HG03457 (cell line): ENCODE measurements around the gene UBE2QL1.

ENCODE experiments used
- ATAC-seq: cut with Tn5 transposase; IDR thresholded peaks from one replicate; pipeline ENCODE4 v1.9.1; 2021; ENCODE audit warnings: moderate number of reproducible peaks; ENCODE audit not compliant: unreplicated experiment

Gene UBE2QL1

GRCh38 chr5:6427694-6428093, 21.0 kb upstream of the UBE2QL1 start:
- no peak for ATAC-seq

GRCh38 chr5:6430418-6431028, 18.1 kb upstream of the UBE2QL1 start:
- ATAC-seq = no peak

GRCh38 chr5:6431214-6432195, 17.2 kb upstream of the UBE2QL1 start:
- no peak for ATAC-seq

GRCh38 chr5:6432206-6432605, 16.5 kb upstream of the UBE2QL1 start:
- no peak for ATAC-seq

- no peak for ATAC-seq
Measured at GRCh38 chr5:6434731-6435130, 13.9 kb upstream of the UBE2QL1 start.

- ATAC-seq = no peak
Measured at GRCh38 chr5:6435356-6435755, 13.3 kb upstream of the UBE2QL1 start.

- ATAC-seq = no peak
Measured at GRCh38 chr5:6436715-6437331, 11.8 kb upstream of the UBE2QL1 start.

GRCh38 chr5:6439588-6440550, 8.8 kb upstream of the UBE2QL1 start:
- ATAC-seq = no peak

- no peak for ATAC-seq
Measured at GRCh38 chr5:6442333-6442732, 6.3 kb upstream of the UBE2QL1 start.

- no peak for ATAC-seq
Measured at GRCh38 chr5:6443326-6443725, 5.3 kb upstream of the UBE2QL1 start.

- ATAC-seq = no peak
Measured at GRCh38 chr5:6446042-6446441, 2.6 kb upstream of the UBE2QL1 start.

- no peak for ATAC-seq
Measured at GRCh38 chr5:6446626-6447309, 1.9 kb upstream of the UBE2QL1 start.

- ATAC-seq = no peak
Measured at GRCh38 chr5:6447384-6448140, 1.1 kb upstream of the UBE2QL1 start.

- no peak for ATAC-seq
Measured at GRCh38 chr5:6448141-6448491, 543 bp upstream of the UBE2QL1 start.

GRCh38 chr5:6449465-6450158, 953 bp downstream of the UBE2QL1 start:
- no peak for ATAC-seq

- ATAC-seq = no peak
Measured at GRCh38 chr5:6450319-6450833, 1.7 kb downstream of the UBE2QL1 start.

GRCh38 chr5:6452622-6453504, 4.2 kb downstream of the UBE2QL1 start:
- no peak for ATAC-seq
